Right atrium auricular region (tissue), 2 donors: ENCODE results near the gene CD4. TPM values are rescaled to one million over a fixed set of nuclear protein-coding genes. Genes with fewer than 3 reads are reported as not detected.
A peak's percentile ranks its signal among the peaks of the same experiment; 100 is the strongest.

Experiments used
- DNase-seq: peaks from one replicate; pipeline ENCODE4 v3.0.0-alpha.2; 2019; ENCODE audit warnings: low spot score
- H3K27ac ChIP-seq, 2 donors: fragments of 200-600 bp; sonication (generic); 1 replicate in 1 of 2; 2 replicates in 1 of 2; pipeline ENCODE4 v1.5.1; 2016 to 2019
- H3K27me3 ChIP-seq, 2 donors: fragments of 200-600 bp; sonication (generic); one replicate each; pipeline versions ENCODE4 v1.5.1 to v1.6.0; 2017 to 2019
- H3K36me3 ChIP-seq: fragments of 200-600 bp; sonication (generic); one replicate; pipeline ENCODE4 v1.5.1; 2016
- H3K4me1 ChIP-seq, 2 donors: fragments of 200-600 bp; sonication (generic); one replicate each; pipeline versions ENCODE4 v1.5.1 to v1.6.0; 2017 to 2019
- H3K4me3 ChIP-seq, 2 donors: fragments of 200-600 bp; sonication (generic); 1 replicate in 1 of 2; 2 replicates in 1 of 2; pipeline ENCODE4 v1.5.1; 2017 to 2019; ENCODE audit warnings: mild to moderate bottlenecking in 1 of 2, moderate library complexity in 1 of 2
- H3K9me3 ChIP-seq, 2 donors: fragments of 200-600 bp; sonication (generic); one replicate each; pipeline ENCODE4 v1.5.1; 2019
- CTCF ChIP-seq, 2 donors: fragments of 200-600 bp; sonication (generic); IDR thresholded peaks; one replicate each; pipeline ENCODE4 v1.5.1; 2019; ENCODE audit warnings: antibody characterized with exemption in 2 of 2
- total RNA-seq, 2 donors: library from RNA; depleted of rRNA; stranded (reverse); fragments of >200 nt; gene quantifications; one replicate each; pipeline ENCODE4 v1.1.0, GENCODE V29; 2016

CD4 gene
- total RNA-seq, 2 donors from 2014 or later: 3.2 to 7.3 TPM

DNA sequence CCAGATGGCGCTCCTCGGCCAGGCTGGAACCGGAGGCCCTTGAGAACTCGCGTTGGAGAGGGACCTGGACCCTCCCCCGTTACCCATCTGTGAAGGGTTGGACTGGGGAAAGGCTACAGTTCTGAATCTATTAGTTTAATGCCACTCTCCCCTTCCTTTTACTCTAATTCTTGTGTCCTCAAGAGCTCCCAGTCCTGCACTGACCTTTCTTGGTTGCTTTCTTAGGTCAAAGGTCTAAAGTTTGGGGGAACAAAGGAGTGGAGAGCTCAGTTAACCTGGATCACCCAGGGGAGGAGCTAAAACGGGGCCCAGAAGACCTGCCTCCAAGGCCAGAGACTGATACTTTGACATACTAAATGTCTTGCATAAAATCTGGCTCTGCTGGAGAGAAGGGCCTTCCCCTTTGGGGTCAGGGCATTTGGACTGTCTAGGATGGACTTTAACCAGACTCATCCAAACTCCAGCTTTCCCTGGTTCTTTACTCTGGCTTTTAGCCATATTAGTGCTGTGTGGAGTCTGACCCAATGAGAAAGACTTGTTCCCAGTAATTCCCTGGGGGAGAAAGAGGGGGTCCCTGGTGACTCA, 35.5 kb upstream of the CD4 start:
- H3K27me3 ChIP-seq: no peaks in the 10 kb centered on the region
- peak overlapping the region; percentile 98 to 99 for H3K27ac ChIP-seq
- H3K9me3 ChIP-seq: no peaks in the 10 kb centered on the region
- no peak overlapping the region for H3K4me3 ChIP-seq
- peak; percentile 70 to 96 for TF ChIP-seq CTCF (IDR thresholded peaks at IDR 0.05)
- peaks cover 0 to 21% of the 10 kb centered on the region in 2 donors for H3K4me1 ChIP-seq
- peaks cover 28% of the 10 kb centered on the region for H3K36me3 ChIP-seq
- no peak for DNase-seq

DNA sequence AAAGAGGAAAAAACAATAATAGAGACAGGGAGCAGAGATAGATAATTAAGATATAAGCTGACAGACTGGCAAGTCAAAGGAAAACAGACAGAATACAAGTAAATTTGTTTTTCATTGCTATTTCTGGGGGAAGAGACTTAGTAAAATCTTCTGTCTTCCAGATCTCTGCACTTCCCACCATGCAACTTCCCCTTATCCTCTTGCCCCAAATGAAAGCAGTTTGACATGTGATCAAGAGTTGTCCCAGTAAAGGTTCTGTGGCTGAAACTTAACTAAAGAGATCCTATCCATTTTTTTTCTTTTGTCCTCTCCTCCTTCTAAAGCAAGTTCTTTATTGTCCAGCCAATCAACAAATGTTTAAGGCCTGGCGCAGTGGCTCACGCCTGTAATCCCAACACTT, 34.9 kb upstream of the CD4 start:
- Histone ChIP-seq H3K27ac (peak overlapping the region; percentile 98 to 99), H3K4me1 (peaks cover 0 to 21% of the 10 kb centered on the region in 2 donors), H3K36me3 (peaks cover 22% of the 10 kb centered on the region), H3K9me3 (no peaks in the 10 kb centered on the region), H3K4me3 (no peak overlapping the region), H3K27me3 (no peaks in the 10 kb centered on the region)
- no peak for TF ChIP-seq CTCF (IDR thresholded peaks at IDR 0.05)
- DNase-seq: no peak

DNA sequence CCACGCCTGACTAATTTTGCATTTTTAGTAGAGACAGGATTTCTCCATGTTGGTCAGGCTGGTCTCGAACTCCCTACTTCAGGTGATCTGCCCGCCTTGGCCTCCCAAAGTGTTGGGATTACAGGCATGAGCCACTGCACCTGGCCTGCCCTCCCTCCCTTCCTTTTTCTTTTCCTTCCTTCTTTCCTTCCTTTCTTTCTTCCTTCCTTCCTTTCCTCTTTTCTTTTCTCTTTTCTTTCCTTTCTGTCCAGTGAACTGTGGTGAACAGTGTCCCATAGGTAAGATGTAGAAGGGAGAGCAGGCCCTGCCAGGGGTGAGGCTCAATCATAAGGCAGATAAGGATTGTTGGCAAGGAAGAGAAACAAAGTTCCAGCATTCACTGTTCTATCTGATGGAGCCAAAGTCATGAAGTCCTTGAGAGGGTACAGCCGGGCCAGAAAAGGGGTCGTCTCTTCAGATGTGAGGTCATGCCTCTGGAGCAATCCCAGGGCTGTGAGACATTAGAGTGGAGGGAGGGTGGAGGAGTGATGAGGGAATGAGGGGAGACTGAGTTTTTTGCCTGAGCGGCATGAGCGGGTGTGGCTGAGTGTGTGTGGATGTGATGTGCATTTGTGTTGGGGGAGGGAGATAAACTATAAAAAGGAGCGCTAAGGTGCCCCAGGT, 32.2 kb upstream of the CD4 start:
- Histone ChIP-seq H3K4me1 (peaks cover 0 to 14% of the 10 kb centered on the region in 2 donors), H3K27ac (no peak overlapping the region), H3K4me3 (no peak overlapping the region), H3K36me3 (no peaks in the 10 kb centered on the region), H3K27me3 (no peaks in the 10 kb centered on the region), H3K9me3 (no peaks in the 10 kb centered on the region)
- no peak for DNase-seq
- no peak for TF ChIP-seq CTCF (IDR thresholded peaks at IDR 0.05)

- no peaks in the 10 kb centered on the region for H3K9me3 ChIP-seq
These were observed 30.7 kb upstream of the CD4 start for GRCh38 chr12:6758506-6759095.

GRCh38 chr12:6759741-6760140, 29.6 kb upstream of the CD4 start:
- DNase-seq: no peak
- TF ChIP-seq CTCF (IDR thresholded peaks at IDR 0.05): no peak
- Histone ChIP-seq H3K4me3 (no peak overlapping the region), H3K36me3 (no peaks in the 10 kb centered on the region), H3K9me3 (no peaks in the 10 kb centered on the region), H3K4me1 (peaks cover 0 to 17% of the 10 kb centered on the region in 2 donors), H3K27ac (no peak overlapping the region), H3K27me3 (no peaks in the 10 kb centered on the region)

More at GRCh38 chr12:6758506-6759095, 30.7 kb upstream of the CD4 start:
- TF ChIP-seq CTCF (IDR thresholded peaks at IDR 0.05): no peak
- Histone ChIP-seq H3K27me3 (no peaks in the 10 kb centered on the region), H3K27ac (no peak overlapping the region), H3K36me3 (no peaks in the 10 kb centered on the region), H3K4me3 (no peak overlapping the region), H3K4me1 (peaks cover 0 to 15% of the 10 kb centered on the region in 2 donors)
- DNase-seq: no peak
